ENCODE measurements around the gene NARF.

GRCh38 chr17:82450357-82451106 lies 8.0 kb upstream of the NARF start, which contains the start of gene CYBC1:
- TF ChIP-seq CTCF (IDR thresholded peaks at IDR 0.05) (no peak), POLR2A (IDR thresholded peaks at IDR 0.05) (peak; percentile 91), EP300 (IDR thresholded peaks at IDR 0.05; ENCODE audit: low read depth) (peak; percentile 89)

Measured in transverse colon (tissue), 3 donors.